ENCODE data around the gene TXNRD1.

TXNRD1 gene

GRCh38 chr12:104273503-104273902, 57.9 kb downstream of the TXNRD1 start:
- Histone ChIP-seq H3K4me2 (ENCODE audit: low read length) (no peak overlapping the region), H3K9ac (no peak overlapping the region), H3K27me3 (ENCODE audit: control insufficient read depth, insufficient read depth, low read length) (no peaks in the 10 kb centered on the region), H3K4me1 (peaks cover 3% of the 10 kb centered on the region), H2AFZ (no peak overlapping the region), H3K36me3 (ENCODE audit: control insufficient read depth, insufficient read depth, low read length) (no peaks in the 10 kb centered on the region), H3K79me2 (no peaks in the 10 kb centered on the region), H3K27ac (no peak overlapping the region), H3K9me3 (ENCODE audit: control insufficient read depth, low read length) (no peaks in the 10 kb centered on the region), H3K4me3 (ENCODE audit: low read depth, low read length) (no peak overlapping the region)
- TF ChIP-seq CTCF (IDR thresholded peaks at IDR 0.05), result no peak

DNA sequence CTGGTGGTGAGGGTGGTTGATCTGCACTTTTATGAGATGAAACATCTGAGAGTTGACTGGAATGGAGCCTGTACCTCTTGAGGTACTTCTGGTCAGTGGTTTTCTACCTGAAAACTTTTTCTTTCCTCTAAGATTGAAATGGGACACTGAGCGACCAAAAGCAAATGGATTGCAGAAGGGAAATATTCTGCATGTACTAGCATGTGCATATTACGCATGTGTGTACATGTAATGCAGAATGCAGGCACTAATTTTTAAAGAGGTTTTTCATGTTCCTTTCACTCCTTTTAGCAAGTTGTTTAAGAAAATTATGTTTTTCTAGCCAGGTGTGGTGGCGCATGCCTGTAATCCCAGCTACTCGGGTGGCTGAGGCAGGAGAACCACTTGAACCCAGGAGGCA, 59.2 kb downstream of the TXNRD1 start:
- Histone ChIP-seq H2AFZ (no peak overlapping the region), H3K36me3 (ENCODE audit: control insufficient read depth, insufficient read depth, low read length) (no peaks in the 10 kb centered on the region), H3K9ac (no peak overlapping the region), H3K4me1 (peaks cover 3% of the 10 kb centered on the region), H3K9me3 (ENCODE audit: control insufficient read depth, low read length) (no peaks in the 10 kb centered on the region), H3K27ac (no peak overlapping the region), H3K4me3 (ENCODE audit: low read depth, low read length) (no peak overlapping the region), H3K79me2 (no peaks in the 10 kb centered on the region), H3K4me2 (ENCODE audit: low read length) (no peak overlapping the region), H3K27me3 (ENCODE audit: control insufficient read depth, insufficient read depth, low read length) (no peaks in the 10 kb centered on the region)
- TF ChIP-seq CTCF (IDR thresholded peaks at IDR 0.05), result no peak

DNA sequence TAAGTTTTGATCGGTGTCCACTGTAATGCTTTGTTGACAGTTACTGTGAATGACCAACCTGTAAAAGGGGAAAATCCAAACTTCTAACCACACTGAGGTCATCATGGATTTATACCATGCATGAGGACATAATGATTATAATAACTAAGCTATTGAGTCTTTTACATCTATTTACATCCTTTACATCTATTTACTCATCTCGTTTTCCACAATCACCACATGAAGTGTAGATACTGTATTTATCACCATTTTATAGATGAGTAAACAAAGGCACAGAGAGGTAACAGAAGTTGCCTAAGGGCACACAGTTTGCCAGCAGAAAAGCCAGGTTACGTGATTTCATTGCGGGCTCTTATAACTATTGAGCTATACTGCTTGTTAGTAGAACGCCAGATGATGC, 60.1 kb downstream of the TXNRD1 start:
- Histone ChIP-seq H3K27ac (no peak overlapping the region), H3K9me3 (ENCODE audit: control insufficient read depth, low read length) (no peaks in the 10 kb centered on the region), H3K36me3 (ENCODE audit: control insufficient read depth, insufficient read depth, low read length) (no peaks in the 10 kb centered on the region), H2AFZ (peak overlapping the region; percentile 81), H3K9ac (no peak overlapping the region), H3K4me2 (ENCODE audit: low read length) (no peak overlapping the region), H3K4me3 (ENCODE audit: low read depth, low read length) (no peak overlapping the region), H3K79me2 (no peaks in the 10 kb centered on the region), H3K27me3 (ENCODE audit: control insufficient read depth, insufficient read depth, low read length) (no peaks in the 10 kb centered on the region), H3K4me1 (peaks cover 3% of the 10 kb centered on the region)
- no peak for TF ChIP-seq CTCF (IDR thresholded peaks at IDR 0.05)

DNA sequence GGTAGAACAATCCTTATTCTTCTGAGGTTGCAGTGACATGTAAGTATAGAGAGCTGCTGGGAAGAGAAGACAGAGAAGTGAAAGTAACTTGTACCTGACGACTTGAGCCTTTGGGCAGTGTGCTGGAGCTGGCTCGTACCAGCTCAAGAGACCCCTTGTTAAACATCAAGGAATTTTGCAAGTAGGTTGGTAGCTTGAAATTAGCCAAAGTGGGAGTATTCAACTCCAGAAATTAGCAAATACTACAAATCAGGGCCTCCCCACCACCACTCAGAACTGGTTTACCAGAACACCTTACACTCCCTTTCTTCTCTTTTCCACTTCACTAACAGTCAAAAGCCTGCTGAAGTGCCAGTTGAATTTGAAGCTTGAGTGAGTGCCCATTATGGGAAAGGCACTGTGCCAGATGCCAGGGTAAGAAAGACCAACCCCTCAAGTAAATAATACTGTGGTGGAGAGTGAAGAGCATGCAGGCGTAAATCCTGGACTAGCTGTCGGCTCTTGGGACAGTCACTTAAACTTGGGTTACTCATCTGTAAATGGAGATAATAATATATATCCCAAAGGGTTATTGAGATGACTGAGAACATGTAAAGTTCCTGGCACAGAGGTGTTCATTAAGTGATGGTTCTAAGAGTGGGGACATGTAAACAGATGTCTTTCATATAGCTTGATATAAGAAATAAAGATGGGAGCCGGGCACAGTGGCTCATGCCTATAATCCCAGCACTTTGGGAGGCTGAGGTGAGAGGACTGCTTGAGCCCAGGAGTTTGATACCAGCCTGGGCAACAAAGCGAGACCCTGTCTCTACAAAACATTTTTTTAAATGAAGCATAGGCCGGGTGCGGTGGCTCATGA, 60.9 kb downstream of the TXNRD1 start:
- no peak for TF ChIP-seq CTCF (IDR thresholded peaks at IDR 0.05)
- Histone ChIP-seq H3K9ac (no peak overlapping the region), H3K4me3 (ENCODE audit: low read depth, low read length) (no peak overlapping the region), H3K9me3 (ENCODE audit: control insufficient read depth, low read length) (no peaks in the 10 kb centered on the region), H3K4me2 (ENCODE audit: low read length) (no peak overlapping the region), H3K36me3 (ENCODE audit: control insufficient read depth, insufficient read depth, low read length) (no peaks in the 10 kb centered on the region), H2AFZ (peak overlapping the region; percentile 81), H3K27ac (no peak overlapping the region), H3K79me2 (no peaks in the 10 kb centered on the region), H3K4me1 (peaks cover 3% of the 10 kb centered on the region), H3K27me3 (ENCODE audit: control insufficient read depth, insufficient read depth, low read length) (no peaks in the 10 kb centered on the region)

GRCh38 chr12:104279164-104279563, 63.6 kb downstream of the TXNRD1 start:
- no peak for TF ChIP-seq CTCF (IDR thresholded peaks at IDR 0.05)

More at GRCh38 chr12:104279164-104279563, 63.6 kb downstream of the TXNRD1 start:
- H3K9me3 ChIP-seq (ENCODE audit: control insufficient read depth, low read length), result no peaks in the 10 kb centered on the region
- H3K9ac ChIP-seq, result no peak overlapping the region
- H3K79me2 ChIP-seq, result no peaks in the 10 kb centered on the region
- no peaks in the 10 kb centered on the region for H3K36me3 ChIP-seq (ENCODE audit: control insufficient read depth, insufficient read depth, low read length)
- H3K27ac ChIP-seq, result no peak overlapping the region
- no peaks in the 10 kb centered on the region for H3K27me3 ChIP-seq (ENCODE audit: control insufficient read depth, insufficient read depth, low read length)
- peaks cover 3% of the 10 kb centered on the region for H3K4me1 ChIP-seq
- H3K4me2 ChIP-seq (ENCODE audit: low read length), result no peak overlapping the region
- no peak overlapping the region for H2AFZ ChIP-seq
- no peak overlapping the region for H3K4me3 ChIP-seq (ENCODE audit: low read depth, low read length)

Data from parathyroid adenoma (tissue), 2 donors.